Testis (tissue), 2 donors: ENCODE measurements around the gene THBD.

ENCODE experiments used
- POLR2A ChIP-seq: fragments of 450-650 bp; IDR thresholded peaks from one replicate; pipeline ENCODE4 v1.6.1; 2017; ENCODE audit warnings: antibody characterized with exemption, mild to moderate bottlenecking, moderate library complexity
- TF ChIP-seq, protein P1 (sequence below), 3 experiments: fragments of 450-650 bp in 2 of 3; fragments of 200-600 bp in 1 of 3; sonication (generic) in 1 of 3; IDR thresholded peaks; one replicate each; pipeline ENCODE4 v1.5.1; 2016 to 2019; ENCODE audit warnings: antibody characterized with exemption in 3 of 3, mild to moderate bottlenecking in 2 of 3, moderate library complexity in 1 of 3

DNA sequence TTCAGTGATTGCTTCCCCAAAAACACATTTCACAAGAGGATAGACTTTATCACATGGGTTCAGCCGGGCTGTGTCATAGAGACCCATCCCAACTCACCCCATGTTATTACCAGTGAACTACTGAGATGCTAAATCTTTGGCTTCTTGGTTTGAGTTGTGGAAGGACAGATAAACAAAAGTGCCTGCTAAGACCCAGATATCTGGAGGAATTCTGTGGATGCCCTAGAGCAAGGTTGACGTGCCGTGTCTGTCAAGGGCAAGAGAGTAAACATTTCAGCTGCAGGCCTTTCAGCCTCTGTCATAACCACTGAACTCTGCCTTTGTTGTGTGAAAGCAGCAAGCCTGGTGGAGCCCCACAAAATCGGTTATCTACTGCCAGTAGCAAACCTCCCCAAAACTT, 11.2 kb upstream of the THBD start:
- TF ChIP-seq, protein P1, sequence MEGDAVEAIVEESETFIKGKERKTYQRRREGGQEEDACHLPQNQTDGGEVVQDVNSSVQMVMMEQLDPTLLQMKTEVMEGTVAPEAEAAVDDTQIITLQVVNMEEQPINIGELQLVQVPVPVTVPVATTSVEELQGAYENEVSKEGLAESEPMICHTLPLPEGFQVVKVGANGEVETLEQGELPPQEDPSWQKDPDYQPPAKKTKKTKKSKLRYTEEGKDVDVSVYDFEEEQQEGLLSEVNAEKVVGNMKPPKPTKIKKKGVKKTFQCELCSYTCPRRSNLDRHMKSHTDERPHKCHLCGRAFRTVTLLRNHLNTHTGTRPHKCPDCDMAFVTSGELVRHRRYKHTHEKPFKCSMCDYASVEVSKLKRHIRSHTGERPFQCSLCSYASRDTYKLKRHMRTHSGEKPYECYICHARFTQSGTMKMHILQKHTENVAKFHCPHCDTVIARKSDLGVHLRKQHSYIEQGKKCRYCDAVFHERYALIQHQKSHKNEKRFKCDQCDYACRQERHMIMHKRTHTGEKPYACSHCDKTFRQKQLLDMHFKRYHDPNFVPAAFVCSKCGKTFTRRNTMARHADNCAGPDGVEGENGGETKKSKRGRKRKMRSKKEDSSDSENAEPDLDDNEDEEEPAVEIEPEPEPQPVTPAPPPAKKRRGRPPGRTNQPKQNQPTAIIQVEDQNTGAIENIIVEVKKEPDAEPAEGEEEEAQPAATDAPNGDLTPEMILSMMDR (IDR thresholded peaks at IDR 0.05), result no peak
- no peak for TF ChIP-seq POLR2A
